ENCODE results near the gene FHOD3. TPM values are rescaled to one million over a fixed set of nuclear protein-coding genes. Genes with fewer than 3 reads are reported as not detected.

The FHOD3 gene
- total and polyA plus RNA-seq, 9 of the 15 experiments (the other 6 are each of a cell fraction or from before 2014, with no cell fraction given): 0.11 TPM; not detected in 8

DNA sequence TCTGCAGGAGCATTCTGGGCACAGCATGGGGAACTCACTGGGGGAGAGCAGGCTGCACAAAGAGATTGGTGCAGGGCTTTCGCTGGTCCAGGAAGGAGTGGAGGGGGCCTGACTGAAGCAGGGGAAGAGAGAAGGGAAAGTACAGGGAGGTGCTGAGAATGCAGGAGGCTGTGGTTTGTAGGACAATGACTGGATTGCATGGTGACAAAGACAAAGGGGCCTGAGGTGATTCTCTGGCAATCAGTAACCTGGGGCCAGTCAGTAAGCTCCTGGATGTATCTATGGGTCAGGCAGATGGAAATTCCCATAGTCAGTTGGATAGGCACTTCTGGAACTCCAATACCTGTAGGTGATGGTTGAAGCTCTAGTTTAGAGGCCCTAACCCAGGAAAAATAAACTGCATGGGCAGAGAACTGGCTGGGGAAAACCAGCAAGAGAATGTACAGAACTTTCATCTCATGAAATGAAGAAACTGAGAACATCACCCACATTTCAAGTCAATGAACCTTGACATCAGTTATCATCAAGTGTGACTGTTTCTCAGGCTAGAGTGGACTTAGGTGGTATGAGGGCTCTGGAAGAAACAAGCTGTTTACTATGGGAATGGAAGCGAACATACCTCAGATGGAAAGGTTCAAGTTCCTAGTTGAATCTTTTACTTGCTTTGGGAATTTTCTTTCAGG, 338.0 kb downstream of the FHOD3 start:
- BruUV-seq (replicated peaks): no TSS peak
- CTCF ChIA-PET (ENCODE audit: low intra/inter-chr PET ratio): no interaction called here
- TF ChIP-seq, protein P1, sequence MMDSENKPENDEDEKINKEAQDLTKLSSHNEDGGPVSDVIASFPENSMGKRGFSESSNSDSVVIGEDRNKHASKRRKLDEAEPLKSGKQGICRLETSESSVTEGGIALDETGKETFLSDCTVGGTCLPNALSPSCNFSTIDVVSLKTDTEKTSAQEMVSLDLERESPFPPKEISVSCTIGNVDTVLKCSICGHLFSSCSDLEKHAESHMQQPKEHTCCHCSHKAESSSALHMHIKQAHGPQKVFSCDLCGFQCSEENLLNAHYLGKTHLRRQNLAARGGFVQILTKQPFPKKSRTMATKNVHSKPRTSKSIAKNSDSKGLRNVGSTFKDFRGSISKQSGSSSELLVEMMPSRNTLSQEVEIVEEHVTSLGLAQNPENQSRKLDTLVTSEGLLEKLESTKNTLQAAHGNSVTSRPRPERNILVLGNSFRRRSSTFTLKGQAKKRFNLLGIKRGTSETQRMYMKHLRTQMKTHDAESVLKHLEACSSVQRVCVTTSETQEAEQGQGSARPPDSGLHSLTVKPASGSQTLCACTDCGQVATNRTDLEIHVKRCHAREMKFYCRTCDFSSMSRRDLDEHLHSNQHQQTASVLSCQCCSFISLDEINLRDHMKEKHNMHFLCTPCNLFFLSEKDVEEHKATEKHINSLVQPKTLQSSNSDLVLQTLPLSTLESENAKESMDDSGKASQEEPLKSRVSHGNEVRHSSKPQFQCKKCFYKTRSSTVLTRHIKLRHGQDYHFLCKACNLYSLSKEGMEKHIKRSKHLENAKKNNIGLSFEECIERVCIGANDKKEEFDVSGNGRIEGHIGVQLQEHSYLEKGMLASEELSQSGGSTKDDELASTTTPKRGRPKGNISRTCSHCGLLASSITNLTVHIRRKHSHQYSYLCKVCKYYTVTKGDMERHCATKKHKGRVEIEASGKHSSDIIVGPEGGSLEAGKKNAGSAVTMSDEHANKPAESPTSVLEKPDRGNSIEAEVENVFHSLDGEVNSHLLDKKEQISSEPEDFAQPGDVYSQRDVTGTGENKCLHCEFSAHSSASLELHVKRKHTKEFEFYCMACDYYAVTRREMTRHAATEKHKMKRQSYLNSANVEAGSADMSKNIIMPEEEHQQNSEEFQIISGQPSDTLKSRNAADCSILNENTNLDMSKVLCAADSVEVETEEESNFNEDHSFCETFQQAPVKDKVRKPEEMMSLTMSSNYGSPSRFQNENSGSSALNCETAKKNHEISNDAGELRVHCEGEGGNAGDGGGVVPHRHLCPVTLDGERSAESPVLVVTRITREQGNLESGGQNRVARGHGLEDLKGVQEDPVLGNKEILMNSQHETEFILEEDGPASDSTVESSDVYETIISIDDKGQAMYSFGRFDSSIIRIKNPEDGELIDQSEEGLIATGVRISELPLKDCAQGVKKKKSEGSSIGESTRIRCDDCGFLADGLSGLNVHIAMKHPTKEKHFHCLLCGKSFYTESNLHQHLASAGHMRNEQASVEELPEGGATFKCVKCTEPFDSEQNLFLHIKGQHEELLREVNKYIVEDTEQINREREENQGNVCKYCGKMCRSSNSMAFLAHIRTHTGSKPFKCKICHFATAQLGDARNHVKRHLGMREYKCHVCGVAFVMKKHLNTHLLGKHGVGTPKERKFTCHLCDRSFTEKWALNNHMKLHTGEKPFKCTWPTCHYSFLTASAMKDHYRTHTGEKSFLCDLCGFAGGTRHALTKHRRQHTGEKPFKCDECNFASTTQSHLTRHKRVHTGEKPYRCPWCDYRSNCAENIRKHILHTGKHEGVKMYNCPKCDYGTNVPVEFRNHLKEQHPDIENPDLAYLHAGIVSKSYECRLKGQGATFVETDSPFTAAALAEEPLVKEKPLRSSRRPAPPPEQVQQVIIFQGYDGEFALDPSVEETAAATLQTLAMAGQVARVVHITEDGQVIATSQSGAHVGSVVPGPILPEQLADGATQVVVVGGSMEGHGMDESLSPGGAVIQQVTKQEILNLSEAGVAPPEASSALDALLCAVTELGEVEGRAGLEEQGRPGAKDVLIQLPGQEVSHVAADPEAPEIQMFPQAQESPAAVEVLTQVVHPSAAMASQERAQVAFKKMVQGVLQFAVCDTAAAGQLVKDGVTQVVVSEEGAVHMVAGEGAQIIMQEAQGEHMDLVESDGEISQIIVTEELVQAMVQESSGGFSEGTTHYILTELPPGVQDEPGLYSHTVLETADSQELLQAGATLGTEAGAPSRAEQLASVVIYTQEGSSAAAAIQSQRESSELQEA (IDR thresholded peaks at IDR 0.05; ENCODE audit: low read depth): no peak
- TF ChIP-seq SMAD3 (CRISPR knock-in tag; conservative IDR thresholded peaks at IDR 0.05) (no peak), ZFP36 (IDR thresholded peaks at IDR 0.05; ENCODE audit: low read depth, low read length, partially characterized antibody) (no peak), ZNF408 (CRISPR knock-in tag; IDR thresholded peaks at IDR 0.05; ENCODE audit: low read depth) (no peak), NONO (IDR thresholded peaks at IDR 0.05; ENCODE audit: low read depth in 2 of 2, low read length in 1 of 2) (no peak), FOS (IDR thresholded peaks at IDR 0.05; ENCODE audit: extremely low read depth, insufficient read length) (no peak), ZNF184 (CRISPR knock-in tag; IDR thresholded peaks at IDR 0.05) (no peak), ZNF274 (IDR thresholded peaks at IDR 0.05; ENCODE audit: borderline replicate concordance, low read depth, low read length) (no peak), DIDO1 (tag; IDR thresholded peaks at IDR 0.05; ENCODE audit: low read depth) (no peak), RB1 (IDR thresholded peaks at IDR 0.05; ENCODE audit: low read depth) (no peak), PHF8 (IDR thresholded peaks at IDR 0.05; ENCODE audit: borderline replicate concordance, low read length) (no peak), HES1 (IDR thresholded peaks at IDR 0.05; ENCODE audit: low read depth) (no peak)
- TF ChIP-seq, protein P2, sequence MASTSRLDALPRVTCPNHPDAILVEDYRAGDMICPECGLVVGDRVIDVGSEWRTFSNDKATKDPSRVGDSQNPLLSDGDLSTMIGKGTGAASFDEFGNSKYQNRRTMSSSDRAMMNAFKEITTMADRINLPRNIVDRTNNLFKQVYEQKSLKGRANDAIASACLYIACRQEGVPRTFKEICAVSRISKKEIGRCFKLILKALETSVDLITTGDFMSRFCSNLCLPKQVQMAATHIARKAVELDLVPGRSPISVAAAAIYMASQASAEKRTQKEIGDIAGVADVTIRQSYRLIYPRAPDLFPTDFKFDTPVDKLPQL (IDR thresholded peaks at IDR 0.05; ENCODE audit: extremely low read depth, insufficient read length): no peak

More for the DNA sequence above, 338.0 kb downstream of the FHOD3 start:
- H2AFZ ChIP-seq (ENCODE audit: low read depth, low read length): no peak overlapping the region
- 0% methylated on average over 2 of the region's 2 CpGs for WGBS (ENCODE audit: insufficient coverage, low coverage, missing lambda C conversion rate)
- no peak overlapping the region for H3K27ac ChIP-seq (ENCODE audit: extremely low read depth, low read depth, low read length)
- POLR2A ChIA-PET: interaction anchor here (1.3 kb wide), 1 partner anchor 17 kb away, joined by 3 read pairs; no protein-coding TSS in a partner anchor
- no peaks in the 10 kb centered on the region for H3K9me3 ChIP-seq (replicated peaks; ENCODE audit: control insufficient read depth, insufficient read depth, low read depth, low read length)
- in situ Hi-C loops (cut with MboI): no loop called here
- intact Hi-C loops (cut with micrococcal nuclease): no loop called here
- FAIRE-seq (no peak), ATAC-seq (no peak), DNase-seq (ENCODE audit: extremely low read depth in 1 of 4, low spot score in 3 of 4) (no peak)
- H3K9ac ChIP-seq (ENCODE audit: insufficient read depth in 1 of 2, low read depth in 2 of 2, low read length in 2 of 2): no peak overlapping the region
- no peak overlapping the region for H3K4me3 ChIP-seq
- H4K20me1 ChIP-seq (replicated peaks; ENCODE audit: control insufficient read depth, insufficient read depth, low read length): no peaks in the 10 kb centered on the region
- H3K9me1 ChIP-seq (ENCODE audit: control insufficient read depth, insufficient read depth, low read length): no peaks in the 10 kb centered on the region
- peaks cover 0 to 8% of the 10 kb centered on the region in 2 experiments; a peak in 2 of 5 replicates for H3K27me3 ChIP-seq (ENCODE audit: control insufficient read depth in 2 of 2, insufficient read depth in 2 of 2, low read length in 2 of 2)
- no peaks in the 10 kb centered on the region for H3K4me1 ChIP-seq (replicated peaks in 1 of 2; ENCODE audit: control insufficient read depth in 2 of 2, insufficient read depth in 2 of 2, low read length in 2 of 2)
- H3K4me2 ChIP-seq (ENCODE audit: insufficient read depth, low read length): no peak overlapping the region
- no peaks in the 10 kb centered on the region for H3K79me2 ChIP-seq (ENCODE audit: control insufficient read depth, insufficient read depth, low read length)
- H3K36me3 ChIP-seq (ENCODE audit: control insufficient read depth, insufficient read depth, low read length): no peaks in the 10 kb centered on the region

Data from K562 (cell line).